Ishikawa (cell line): ENCODE data around the gene RASL12.
A peak's percentile ranks its signal among the peaks of the same experiment; 100 is the strongest.

ENCODE experiments used
- CEBPB ChIP-seq: IDR thresholded peaks from 2 replicates; pipeline ENCODE4 v1.6.1; 2012
- CREB1 ChIP-seq: IDR thresholded peaks from 2 replicates; pipeline ENCODE4 v1.6.1; 2012; ENCODE audit warnings: low read depth
- EGR1 ChIP-seq: IDR thresholded peaks from 2 replicates; pipeline ENCODE4 v1.6.1; 2012
- EP300 ChIP-seq: IDR thresholded peaks from 2 replicates; pipeline ENCODE4 v1.6.1; 2012; ENCODE audit warnings: borderline replicate concordance
- FOXM1 ChIP-seq: IDR thresholded peaks from 2 replicates; pipeline ENCODE4 v1.6.1; 2012; ENCODE audit warnings: low read depth, borderline replicate concordance
- NFIC ChIP-seq: IDR thresholded peaks from 2 replicates; pipeline ENCODE4 v1.6.1; 2012
- RAD21 ChIP-seq: IDR thresholded peaks from 2 replicates; pipeline ENCODE4 v1.6.1; 2012; ENCODE audit warnings: low read depth
- REST ChIP-seq: IDR thresholded peaks from 2 replicates; pipeline ENCODE4 v1.6.1; 2012; ENCODE audit warnings: low read depth, mild to moderate bottlenecking
- TAF1 ChIP-seq: IDR thresholded peaks from 2 replicates; pipeline ENCODE4 v1.6.1; 2012; ENCODE audit warnings: low read depth, mild to moderate bottlenecking
- TCF12 ChIP-seq: IDR thresholded peaks from 2 replicates; pipeline ENCODE4 v1.6.1; 2012; ENCODE audit warnings: low read depth
- TEAD4 ChIP-seq: IDR thresholded peaks from 2 replicates; pipeline ENCODE4 v1.6.1; 2012
- USF1 ChIP-seq: IDR thresholded peaks from 2 replicates; pipeline ENCODE4 v1.6.1; 2012
- YY1 ChIP-seq: IDR thresholded peaks from 2 replicates; pipeline ENCODE4 v1.6.1; 2012; ENCODE audit warnings: low read depth
- ZBTB7A ChIP-seq: IDR thresholded peaks from 2 replicates; pipeline ENCODE4 v1.6.1; 2012; ENCODE audit warnings: low read depth
- TF ChIP-seq, protein P1 (sequence below): IDR thresholded peaks from 2 replicates; pipeline ENCODE4 v1.6.1; 2012

RASL12 gene

DNA sequence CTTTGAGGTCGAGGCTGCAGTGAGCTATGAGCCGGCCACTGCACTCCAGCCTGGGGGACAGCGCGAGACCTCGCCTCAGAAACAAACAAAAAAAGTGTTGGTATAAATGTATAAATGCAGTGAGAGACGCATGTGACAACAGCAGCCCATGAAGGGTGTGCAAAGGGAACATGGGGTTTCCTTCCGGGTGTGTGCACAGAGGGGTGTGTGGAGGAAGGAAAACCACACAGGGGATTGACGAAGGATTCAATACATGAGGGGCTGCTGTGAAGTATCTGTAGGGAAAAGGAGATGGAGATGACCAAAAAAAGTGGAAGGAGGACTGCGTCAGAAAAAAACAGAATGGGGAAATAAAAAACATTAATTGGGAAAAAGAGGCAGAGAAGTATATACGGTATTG is 39.5 kb downstream of the RASL12 start:
- TF ChIP-seq YY1 (no peak), USF1 (no peak), TCF12 (no peak), EGR1 (no peak), TEAD4 (no peak)

GRCh38 chr15:65027593-65027992 is 40.2 kb downstream of the RASL12 start:
- TF ChIP-seq EGR1: no peak
- TF ChIP-seq TEAD4: no peak
- no peak for TF ChIP-seq CREB1
- TF ChIP-seq TCF12: no peak
- no peak for TF ChIP-seq YY1
- TF ChIP-seq RAD21: no peak
- TF ChIP-seq ZBTB7A: no peak
- TF ChIP-seq, protein P1, sequence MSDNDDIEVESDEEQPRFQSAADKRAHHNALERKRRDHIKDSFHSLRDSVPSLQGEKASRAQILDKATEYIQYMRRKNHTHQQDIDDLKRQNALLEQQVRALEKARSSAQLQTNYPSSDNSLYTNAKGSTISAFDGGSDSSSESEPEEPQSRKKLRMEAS: no peak

- TF ChIP-seq NFIC (no peak), RAD21 (no peak), TAF1 (no peak), TCF12 (no peak), EP300 (no peak), CREB1 (no peak), ZBTB7A (no peak), CEBPB (no peak), TEAD4 (no peak), YY1 (no peak), USF1 (no peak), FOXM1 (no peak)
- TF ChIP-seq, protein P1: no peak
Measured at GRCh38 chr15:65026756-65027155, 41.0 kb downstream of the RASL12 start.

DNA sequence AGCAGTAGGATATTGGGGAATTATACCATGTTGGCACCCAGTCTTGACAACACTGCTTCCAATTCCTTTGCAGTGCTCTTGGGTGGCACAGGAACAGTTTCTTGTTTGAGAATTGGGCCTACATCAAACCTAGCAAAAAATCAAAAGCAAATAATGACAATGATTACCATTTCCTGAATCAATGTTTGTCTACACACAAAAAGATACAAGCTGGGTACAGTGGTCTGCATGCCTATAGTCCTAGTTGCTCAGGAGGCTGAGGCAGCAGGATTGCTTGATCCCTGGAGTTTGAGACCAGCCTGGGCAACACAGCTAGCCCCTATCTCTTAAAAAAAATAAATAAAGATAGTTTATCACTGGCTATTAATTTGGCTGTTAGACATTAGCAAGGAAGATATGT is 46.3 kb downstream of the RASL12 start:
- TF ChIP-seq USF1: no peak
- no peak for TF ChIP-seq NFIC
- TF ChIP-seq FOXM1: no peak
- TF ChIP-seq CEBPB: no peak
- TF ChIP-seq, protein P1: no peak
- TF ChIP-seq TCF12: no peak
- TF ChIP-seq YY1: no peak
- TF ChIP-seq EP300: no peak

DNA sequence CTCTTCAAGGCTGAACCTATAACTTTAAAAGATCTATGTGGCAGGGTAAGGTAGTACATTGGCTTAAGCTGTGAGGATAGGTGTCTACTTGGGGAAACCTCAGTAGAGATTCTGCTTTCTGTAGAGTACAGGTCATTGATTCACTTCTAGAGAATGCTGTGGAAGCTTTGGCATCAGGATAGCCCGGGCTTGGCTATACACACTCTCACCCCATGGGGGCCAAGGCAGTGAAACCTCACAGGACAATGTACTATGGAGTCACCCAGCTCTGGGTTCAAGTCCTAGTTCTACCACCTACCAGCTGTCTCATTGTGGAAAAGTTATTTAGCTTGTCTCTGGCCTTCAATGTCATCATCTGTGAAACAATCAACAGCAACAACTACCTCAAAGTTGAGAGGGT is 47.4 kb downstream of the RASL12 start:
- TF ChIP-seq EP300: no peak
- no peak for TF ChIP-seq CEBPB
- TF ChIP-seq YY1: no peak
- no peak for TF ChIP-seq TCF12
- TF ChIP-seq NFIC: no peak

- TF ChIP-seq RAD21 (0 out of 2 replicates have a peak, but pooled peaks have one; percentile 14), EP300 (no peak)
Measured at GRCh38 chr15:65008983-65009382, 58.8 kb downstream of the RASL12 start.

DNA sequence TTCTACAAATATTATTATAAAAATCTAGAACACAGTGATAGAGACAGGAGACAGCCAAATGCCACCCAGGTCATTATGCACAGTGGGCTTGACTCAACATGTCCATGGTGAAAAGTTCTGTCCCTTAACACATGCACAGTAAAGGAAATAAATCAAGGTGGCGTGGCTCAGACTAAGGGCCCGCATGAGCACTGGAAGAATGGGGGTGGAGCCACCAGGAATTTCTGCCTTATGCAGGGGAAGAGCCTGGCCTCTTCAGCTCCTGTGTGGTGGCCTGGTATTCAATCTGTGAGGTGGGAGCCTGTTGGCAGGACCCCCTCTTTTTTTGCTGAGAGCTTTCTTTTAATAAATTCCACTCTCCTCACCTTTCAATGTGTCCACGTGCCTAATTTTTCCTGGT is 60.9 kb downstream of the RASL12 start:
- TF ChIP-seq, protein P1: no peak
- TF ChIP-seq NFIC (no peak), CEBPB (no peak), TCF12 (no peak), RAD21 (no peak), ZBTB7A (no peak), EP300 (no peak), TEAD4 (no peak), EGR1 (no peak), REST (no peak), FOXM1 (no peak), USF1 (no peak), CREB1 (no peak), TAF1 (no peak), YY1 (no peak)
